Naive thymus-derived CD4-positive, alpha-beta T cell (primary cell): Measurements from ENCODE around the gene UQCR11. TPM values are rescaled to one million over a fixed set of nuclear protein-coding genes. Genes with fewer than 3 reads are reported as not detected.
A peak's percentile ranks its signal among the peaks of the same experiment; 100 is the strongest.

ENCODE experiments used
- ATAC-seq: fragments of 150-1000 bp; cut with Tn5 transposase; 2 replicates; pipeline ENCODE4 v1.10.0; 2021; ENCODE audit warnings: mild to moderate bottlenecking, moderate library complexity
- CTCF ChIA-PET: fragments of 350-600 bp; sonication (Branson Sonifier 250); formaldehyde crosslinking; loops from one replicate; lab custom pipeline; 2021; ENCODE audit warnings: antibody characterized with exemption; lab: Charles Lee
- POLR2A ChIA-PET: fragments of 350-600 bp; sonication (Branson Sonifier 250); formaldehyde crosslinking; loops from one replicate; lab custom pipeline; 2021; ENCODE audit warnings: antibody characterized with exemption, inconsistent platforms; lab: Charles Lee
- DNase-seq, 9 donors: peaks; one replicate each; pipeline versions ENCODE4 v3.0.0 to v3.0.0-alpha.2; 2020 to 2022; ENCODE audit warnings: mixed read lengths in 1 of 9
- H3K27ac ChIP-seq: one replicate; pipeline ENCODE4 v1.7.0; 2013; ENCODE audit warnings: mild to moderate bottlenecking, low read depth, low read length, moderate library complexity
- H3K27me3 ChIP-seq, 2 donors: one replicate each; pipeline ENCODE4 v1.7.0; 2013; ENCODE audit warnings: low read length in 2 of 2, mild to moderate bottlenecking in 2 of 2, moderate library complexity in 2 of 2; ENCODE audit not compliant: control insufficient read depth in 2 of 2, insufficient read depth in 2 of 2
- H3K36me3 ChIP-seq, 3 experiments: 1 replicate in 2 of 3; 2 replicates in 1 of 3; pipeline ENCODE4 v1.7.0; 2013; ENCODE audit warnings: low read length in 3 of 3, mild to moderate bottlenecking in 3 of 3, moderate library complexity in 1 of 3; ENCODE audit not compliant: insufficient read depth in 3 of 3, control insufficient read depth in 2 of 3
- H3K4me1 ChIP-seq, 2 donors: one replicate each; pipeline ENCODE4 v1.7.0; 2013; ENCODE audit warnings: low read length in 2 of 2, mild to moderate bottlenecking in 2 of 2, moderate library complexity in 1 of 2; ENCODE audit not compliant: control insufficient read depth in 2 of 2, insufficient read depth in 2 of 2
- H3K4me3 ChIP-seq: 2 replicates; pipeline ENCODE4 v1.7.0; 2013; ENCODE audit warnings: mild to moderate bottlenecking, low read length
- H3K9me3 ChIP-seq, 3 experiments: 1 replicate in 2 of 3; 2 replicates in 1 of 3; pipeline ENCODE4 v1.7.0; 2013; ENCODE audit warnings: low read length in 3 of 3; ENCODE audit not compliant: control insufficient read depth in 2 of 3
- H3K27ac Mint-ChIP-seq, 9 donors: one replicate each; pipeline ENCODE4 v1.8.0; 2020 to 2022; ENCODE audit warnings: mixed read lengths in 9 of 9, mild to moderate bottlenecking in 8 of 9, moderate library complexity in 5 of 9, inconsistent platforms in 2 of 9
- H3K27me3 Mint-ChIP-seq, 5 donors: one replicate each; pipeline ENCODE4 v1.8.0; 2021 to 2022; ENCODE audit warnings: mixed read lengths in 5 of 5, mild to moderate bottlenecking in 1 of 5
- H3K36me3 Mint-ChIP-seq, 5 donors: one replicate each; pipeline ENCODE4 v1.8.0; 2020 to 2022; ENCODE audit warnings: mixed read lengths in 5 of 5, mild to moderate bottlenecking in 3 of 5, inconsistent platforms in 1 of 5
- H3K4me1 Mint-ChIP-seq, 7 donors: one replicate each; pipeline ENCODE4 v1.8.0; 2020 to 2022; ENCODE audit warnings: mixed read lengths in 7 of 7, mild to moderate bottlenecking in 3 of 7, inconsistent platforms in 1 of 7
- H3K4me3 Mint-ChIP-seq, 10 donors: one replicate each; pipeline ENCODE4 v1.8.0; 2020 to 2022; ENCODE audit warnings: mild to moderate bottlenecking in 10 of 10, mixed read lengths in 10 of 10, moderate library complexity in 6 of 10, inconsistent platforms in 2 of 10
- H3K9me3 Mint-ChIP-seq, 11 donors: one replicate each; pipeline ENCODE4 v1.8.0; 2020 to 2022; ENCODE audit warnings: mixed read lengths in 11 of 11, mild to moderate bottlenecking in 4 of 11, inconsistent platforms in 1 of 11, moderate library complexity in 1 of 11
- intact Hi-C, 2 donors: fragments of 100-400 bp; cut with micrococcal nuclease; formaldehyde crosslinking; loops; one replicate each; pipeline ENCODE4 v1.15.1; 2023
- polyA plus RNA-seq, 2 donors: library from polyadenylated mRNA; unstranded; fragments of 300-500 nt; fragmentation: Illumina TruSeq; gene quantifications; one replicate each; pipeline ENCODE4 v1.2.3, GENCODE V29; 2021
- total RNA-seq, 6 experiments: library from RNA in 5 of 6; stranded (reverse) in 5 of 6; gene quantifications; 1 replicate in 5 of 6; 2 replicates in 1 of 6; pipeline ENCODE4 v1.2.3 and lab custom pipeline; 2021 to 2026

UQCR11 gene
- total and polyA plus RNA-seq, 7 experiments from 2014 or later: 94.3 to 606 (median 148) TPM

DNA sequence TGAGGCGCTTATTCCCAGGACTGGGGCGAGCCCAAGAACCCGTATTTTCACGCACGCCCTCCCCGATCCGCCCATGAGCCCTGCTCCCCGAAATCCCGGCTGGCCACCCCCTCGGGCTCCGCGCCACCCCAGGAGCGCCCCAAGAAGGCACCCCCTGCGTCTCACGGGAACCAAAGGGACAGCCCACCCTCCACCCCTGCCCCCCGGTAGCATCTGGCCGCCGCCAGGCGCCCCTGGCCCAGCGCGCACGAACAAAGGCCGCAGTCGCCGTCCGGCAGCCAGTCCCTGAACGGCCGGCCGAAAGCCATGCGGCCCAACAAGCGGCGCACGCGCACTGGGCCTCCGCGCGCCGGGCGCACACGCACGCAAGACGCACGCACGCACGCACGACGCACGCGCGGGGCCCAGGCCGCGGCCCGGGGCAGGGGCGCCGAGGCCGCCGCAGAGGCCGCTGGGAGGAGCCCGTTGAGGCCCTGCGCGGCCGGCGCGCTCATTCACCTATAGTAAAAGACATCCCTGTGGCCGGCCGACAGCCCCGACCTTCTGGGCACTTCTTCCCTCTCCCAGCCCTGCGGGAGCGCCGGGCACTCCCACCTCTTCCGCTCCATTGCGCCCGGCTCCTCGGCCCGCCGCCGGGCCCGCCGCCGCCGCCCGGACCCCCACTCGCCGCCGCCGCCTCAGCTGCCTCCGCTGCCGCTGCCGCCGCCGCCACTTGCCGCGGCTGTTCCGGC, 13.1 kb downstream of the UQCR11 start:
- ChIA-PET CTCF (interaction anchor here (1.0 to 1.3 kb wide), 2 partner anchors 12 to 17 kb away, joined by 3 read pairs; no protein-coding TSS in a partner anchor), POLR2A (interaction anchor here (0.5 to 2.4 kb wide), 9 partner anchors 11 to 102 kb away, joined by 3 to 52 read pairs (median 6); partner anchors contain the start of genes PCSK4, REEP6, TCF3 and UQCR11)
- peak overlapping the region; percentile 84 to 92 (median 88) for H3K4me3 Mint-ChIP-seq
- intact Hi-C loops: loop anchor here (1.0 to 5.0 kb wide), 8 partner anchors 13 to 315 kb away; partner anchors contain the start of genes DAZAP1 (in 2 of the 2), UQCR11 (in 2 of the 2), FAM174C (in 1 of the 2) and MEX3D (in 1 of the 2)
- no peaks in the 10 kb centered on the region for H3K9me3 Mint-ChIP-seq
- H3K4me1 Mint-ChIP-seq: peaks cover 11 to 22% (median 17%) of the 10 kb centered on the region in 7 donors
- peak overlapping the region; percentile 33 to 95 (median 91) for H3K27ac Mint-ChIP-seq
- H3K27ac ChIP-seq: peak overlapping the region; percentile 99
- ATAC-seq (peak; percentile 87), DNase-seq (peak; percentile 78 to 90 (median 88))
- H3K9me3 ChIP-seq: no peaks in the 10 kb centered on the region
- no peaks in the 10 kb centered on the region for H3K27me3 Mint-ChIP-seq
- H3K4me1 ChIP-seq: peaks cover 10 to 16% of the 10 kb centered on the region in 2 donors
- H3K36me3 ChIP-seq: peaks cover 0 to 13% (median under 1%) of the 10 kb centered on the region in 3 experiments
- H3K27me3 ChIP-seq: no peaks in the 10 kb centered on the region
- H3K4me3 ChIP-seq: peak overlapping the region; percentile 75
- peaks cover 0 to 2% (median 0%) of the 10 kb centered on the region in 5 donors for H3K36me3 Mint-ChIP-seq

DNA sequence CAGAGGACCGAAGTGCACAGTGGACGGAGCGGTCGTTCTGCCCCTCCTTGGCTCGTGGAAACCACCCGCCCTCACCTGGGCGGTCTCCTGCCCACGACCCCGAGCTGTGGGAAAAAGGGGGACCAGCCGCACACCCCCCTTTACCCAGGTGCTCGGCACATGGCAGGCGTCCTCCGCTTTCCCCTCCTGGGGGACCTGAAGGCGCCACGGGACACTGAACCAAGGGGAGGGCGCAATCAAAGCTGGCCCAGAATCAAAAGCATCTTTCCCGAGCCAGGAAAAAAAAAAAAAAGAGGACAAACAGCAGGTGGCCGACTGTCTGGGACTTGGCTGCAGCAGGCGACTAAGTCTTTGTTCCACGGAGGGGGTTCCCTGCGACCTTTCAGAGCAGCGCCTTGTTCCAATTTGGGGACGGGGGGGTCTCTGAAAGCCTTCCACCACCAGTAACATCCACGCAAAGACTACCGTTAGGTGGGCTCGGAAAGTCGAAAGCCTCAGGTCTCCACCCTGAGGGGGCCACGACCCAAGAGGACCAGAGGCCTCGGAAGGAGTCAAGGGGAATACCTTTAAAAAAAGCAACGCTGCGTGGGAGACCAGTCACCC, 13.7 kb downstream of the UQCR11 start:
- peak overlapping the region; percentile 99 for H3K27ac ChIP-seq
- H3K9me3 ChIP-seq: no peaks in the 10 kb centered on the region
- POLR2A ChIA-PET: interaction anchor here (0.5 to 2.0 kb wide), 4 partner anchors 14 to 61 kb away, joined by 3 to 11 read pairs (median 4); partner anchors contain the start of genes TCF3 and UQCR11
- ATAC-seq (no peak), DNase-seq (peak in 2 of 9 donors; percentile 35)
- H3K4me3 Mint-ChIP-seq: peak overlapping the region; percentile 84 to 92 (median 88)
- H3K27me3 ChIP-seq: no peaks in the 10 kb centered on the region
- H3K4me1 ChIP-seq: peaks cover 10 to 16% of the 10 kb centered on the region in 2 donors
- CTCF ChIA-PET: interaction anchor here (0.7 to 0.9 kb wide), 3 partner anchors 49 to 703 kb away, joined by 3 read pairs; no protein-coding TSS in a partner anchor
- H3K4me1 Mint-ChIP-seq: peaks cover 11 to 22% (median 17%) of the 10 kb centered on the region in 7 donors
- peak overlapping the region; percentile 33 to 95 (median 91) for H3K27ac Mint-ChIP-seq
- peaks cover 0 to 7% (median 0%) of the 10 kb centered on the region in 3 experiments for H3K36me3 ChIP-seq
- intact Hi-C loops: loop anchor here (1.0 to 5.0 kb wide), 8 partner anchors 14 to 314 kb away; partner anchors contain the start of genes DAZAP1 (in 2 of the 2), UQCR11 (in 2 of the 2), FAM174C (in 1 of the 2) and MEX3D (in 1 of the 2)
- H3K4me3 ChIP-seq: peak overlapping the region; percentile 75
- H3K27me3 Mint-ChIP-seq: no peaks in the 10 kb centered on the region
- no peaks in the 10 kb centered on the region for H3K9me3 Mint-ChIP-seq
- H3K36me3 Mint-ChIP-seq: no peaks in the 10 kb centered on the region

DNA sequence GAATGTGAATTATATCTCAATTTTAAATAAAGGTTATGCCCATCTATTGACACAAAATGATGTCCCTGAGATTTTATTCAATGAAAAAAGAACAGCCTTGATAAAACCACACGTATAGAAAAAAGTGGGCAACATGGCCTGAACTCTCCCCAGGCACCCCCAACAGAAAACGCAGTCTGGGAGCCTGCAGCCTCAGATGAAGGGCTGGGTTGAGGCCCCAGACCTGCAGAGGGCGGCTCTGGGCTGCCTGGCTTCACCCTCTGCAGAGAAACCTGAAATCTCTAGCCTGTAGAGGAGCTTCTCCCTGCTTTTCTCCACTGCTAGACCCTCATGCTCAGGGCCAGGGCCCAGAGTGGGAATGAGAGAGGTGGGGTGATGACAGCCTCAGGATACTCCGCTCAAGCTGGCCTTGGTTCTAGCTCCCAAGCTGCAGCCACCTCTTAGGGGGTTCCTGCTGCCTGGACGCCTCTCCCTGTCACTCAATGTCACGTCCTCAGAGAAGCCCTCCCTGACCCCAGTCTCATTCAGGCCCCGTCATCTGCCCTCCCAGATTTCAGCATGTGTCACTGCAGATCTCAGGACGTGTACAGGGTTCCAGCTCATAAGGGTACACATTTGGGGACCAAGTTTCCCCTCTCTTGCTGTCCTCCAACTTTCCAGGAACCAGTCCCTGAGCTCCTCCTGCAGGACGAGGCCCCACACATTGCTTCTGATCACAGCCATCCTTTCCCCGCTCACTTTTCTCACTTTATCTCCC, 14.4 kb downstream of the UQCR11 start:
- Mint-ChIP-seq H3K9me3 (no peaks in the 10 kb centered on the region), H3K4me3 (peak overlapping the region; percentile 84 to 92 (median 88)), H3K4me1 (peaks cover 11 to 26% (median 19%) of the 10 kb centered on the region in 7 donors), H3K27me3 (no peaks in the 10 kb centered on the region), H3K27ac (peak overlapping the region; percentile 33 to 95 (median 91)), H3K36me3 (peaks cover 0 to 3% (median 0%) of the 10 kb centered on the region in 5 donors)
- Histone ChIP-seq H3K27me3 (no peaks in the 10 kb centered on the region), H3K4me1 (peaks cover 10 to 16% of the 10 kb centered on the region in 2 donors), H3K9me3 (no peaks in the 10 kb centered on the region), H3K4me3 (peak overlapping the region; percentile 75), H3K36me3 (peaks cover 0 to 5% (median 0%) of the 10 kb centered on the region in 3 experiments), H3K27ac (peak overlapping the region; percentile 99)
- ATAC-seq: no peak
- ChIA-PET CTCF (interaction anchor here (0.7 to 1.4 kb wide), 4 partner anchors 48 to 702 kb away, joined by 3 to 5 read pairs (median 3); no protein-coding TSS in a partner anchor), POLR2A (interaction anchor here (0.6 to 2.0 kb wide), 6 partner anchors 14 to 1446 kb away, joined by 3 to 11 read pairs (median 3); partner anchors contain the start of genes TCF3 and UQCR11)
- DNase-seq: peak in 3 of 9 donors; percentile 24 to 36 (median 27)
- intact Hi-C loops: loop anchor here (1.0 to 5.0 kb wide), 3 partner anchors 81 to 314 kb away; partner anchors contain the start of genes FAM174C (in 1 of the 2) and REXO1 (in 1 of the 2)

DNA sequence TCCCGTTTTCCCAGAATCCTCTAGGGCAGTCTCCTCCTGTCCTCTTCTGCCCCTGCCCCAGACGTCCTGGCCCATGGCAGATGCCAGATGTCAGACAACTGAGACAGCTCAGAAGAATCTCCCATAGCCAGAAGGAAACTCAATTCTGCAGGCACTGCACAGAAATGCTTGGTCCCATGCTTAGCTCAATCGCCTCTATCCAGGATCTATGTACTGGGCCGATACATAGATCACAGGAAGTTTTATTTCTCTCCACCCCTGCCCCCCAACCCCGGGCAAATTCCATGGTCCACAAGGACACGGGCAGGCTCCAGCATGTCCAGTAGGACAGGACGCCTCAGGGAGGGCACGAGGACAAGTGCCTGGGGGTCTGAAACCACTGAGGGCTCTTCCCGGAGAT, 17.4 kb downstream of the UQCR11 start:
- ATAC-seq (no peak), DNase-seq (no peak)
- H3K27ac ChIP-seq: no peak overlapping the region
- Mint-ChIP-seq H3K4me1 (peaks cover 11 to 26% (median 21%) of the 10 kb centered on the region in 7 donors), H3K27me3 (no peaks in the 10 kb centered on the region), H3K4me3 (no peak overlapping the region), H3K36me3 (peaks cover 0 to 10% (median 0%) of the 10 kb centered on the region in 5 donors), H3K27ac (peak overlapping the region in 3 of 9 donors; percentile 36 to 69 (median 43)), H3K9me3 (no peaks in the 10 kb centered on the region)
- peaks cover 10 to 12% of the 10 kb centered on the region in 2 donors for H3K4me1 ChIP-seq
- intact Hi-C loops: no loop called here
- H3K9me3 ChIP-seq: no peaks in the 10 kb centered on the region
- CTCF ChIA-PET: interaction anchor here (0.7 kb wide), 1 partner anchor 17 kb away, joined by 3 read pairs; the partner anchor contains the start of gene UQCR11
- no peak overlapping the region for H3K4me3 ChIP-seq
- H3K36me3 ChIP-seq: peaks cover 0 to 21% (median 0%) of the 10 kb centered on the region in 3 experiments
- H3K27me3 ChIP-seq: no peaks in the 10 kb centered on the region
- POLR2A ChIA-PET: interaction anchor here (0.7 to 1.6 kb wide), 2 partner anchors 17 to 1099 kb away, joined by 4 to 6 read pairs; partner anchors contain the start of gene UQCR11

DNA sequence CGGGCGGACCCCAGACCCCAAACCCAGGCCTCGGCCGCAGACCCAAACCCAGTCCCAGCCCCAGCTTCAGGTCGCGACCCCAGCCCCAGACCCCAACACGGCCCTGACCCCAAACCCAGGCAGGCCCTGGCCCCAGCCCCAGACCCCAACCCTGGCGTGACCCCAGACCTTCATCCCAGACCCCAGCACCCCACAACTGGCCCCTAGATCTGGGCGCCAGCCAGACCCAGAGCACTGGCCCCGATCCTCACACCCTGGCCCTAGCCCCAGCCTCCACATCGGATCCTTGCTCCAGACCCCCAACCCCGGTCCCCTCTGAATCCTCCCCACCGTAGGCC, 20.1 kb downstream of the UQCR11 start:
- peaks cover 0 to 44% (median 4%) of the 10 kb centered on the region in 3 experiments for H3K36me3 ChIP-seq
- no peaks in the 10 kb centered on the region for H3K27me3 Mint-ChIP-seq
- H3K4me3 Mint-ChIP-seq: no peak overlapping the region
- POLR2A ChIA-PET: no interaction called here
- no peaks in the 10 kb centered on the region for H3K9me3 ChIP-seq
- DNase-seq: no peak
- CTCF ChIA-PET: no interaction called here
- peaks cover 3 to 14% (median 10%) of the 10 kb centered on the region in 7 donors for H3K4me1 Mint-ChIP-seq
- peaks cover 0 to 12% (median 0%) of the 10 kb centered on the region in 5 donors for H3K36me3 Mint-ChIP-seq
- H3K4me3 ChIP-seq: no peak overlapping the region
- no peak for ATAC-seq
- intact Hi-C loops: no loop called here
- H3K27me3 ChIP-seq: no peaks in the 10 kb centered on the region
- no peaks in the 10 kb centered on the region for H3K9me3 Mint-ChIP-seq
- peak overlapping the region in 2 of 9 donors; percentile 17 to 49 for H3K27ac Mint-ChIP-seq
- no peak overlapping the region for H3K27ac ChIP-seq
- H3K4me1 ChIP-seq: no peaks in the 10 kb centered on the region
